HepG2 (cell line): Measurements from ENCODE around the gene HOXC11.

Experiments
- ATF3 ChIP-seq: sonication (generic); formaldehyde crosslinking; IDR thresholded peaks from 2 replicates; pipeline ENCODE4 v1.4.0; 2020; ENCODE audit warnings: missing genetic modification reagents
- CTCF ChIP-seq: sonication (generic); formaldehyde crosslinking; IDR thresholded peaks from 2 replicates; pipeline ENCODE4 v1.5.0; 2020; ENCODE audit warnings: mild to moderate bottlenecking, missing genetic modification reagents, moderate library complexity
- MAFK ChIP-seq, 2 experiments: IDR thresholded peaks in 1 of 2; conservative IDR thresholded peaks in 1 of 2; 2 replicates each; pipeline ENCODE4 v1.6.1; 2011; ENCODE audit warnings: improper control_type of control experiment in 2 of 2, low read length in 2 of 2
- PCBP2 ChIP-seq: fragments of 200-400 bp; formaldehyde crosslinking; optimal IDR thresholded peaks from 2 replicates; pipeline ENCODE3; 2018; ENCODE audit warnings: low read length, low read depth; ENCODE audit not compliant: poor library complexity, severe bottlenecking
- RNF2 ChIP-seq: fragments of 450-650 bp; conservative IDR thresholded peaks from 2 replicates; pipeline ENCODE4 v1.6.1; 2016; ENCODE audit warnings: low read depth
- USF2 ChIP-seq, 2 experiments: sonication (generic) in 1 of 2; formaldehyde crosslinking in 1 of 2; IDR thresholded peaks; 2 replicates each; pipeline versions ENCODE4 v1.5.1 to v1.6.1; 2011 to 2020; ENCODE audit warnings: borderline replicate concordance in 1 of 2, low read depth in 1 of 2, low read length in 1 of 2, mild to moderate bottlenecking in 1 of 2, missing genetic modification reagents in 1 of 2, moderate library complexity in 1 of 2
- ZNF510 ChIP-seq: sonication (generic); formaldehyde crosslinking; IDR thresholded peaks from 2 replicates; pipeline ENCODE4 v1.4.0; 2020; ENCODE audit warnings: low read depth, mild to moderate bottlenecking, missing genetic modification reagents
- TF ChIP-seq, protein P1 (sequence below): IDR thresholded peaks from 2 replicates; pipeline ENCODE4 v1.6.1; 2016; ENCODE audit warnings: low read depth

DNA sequence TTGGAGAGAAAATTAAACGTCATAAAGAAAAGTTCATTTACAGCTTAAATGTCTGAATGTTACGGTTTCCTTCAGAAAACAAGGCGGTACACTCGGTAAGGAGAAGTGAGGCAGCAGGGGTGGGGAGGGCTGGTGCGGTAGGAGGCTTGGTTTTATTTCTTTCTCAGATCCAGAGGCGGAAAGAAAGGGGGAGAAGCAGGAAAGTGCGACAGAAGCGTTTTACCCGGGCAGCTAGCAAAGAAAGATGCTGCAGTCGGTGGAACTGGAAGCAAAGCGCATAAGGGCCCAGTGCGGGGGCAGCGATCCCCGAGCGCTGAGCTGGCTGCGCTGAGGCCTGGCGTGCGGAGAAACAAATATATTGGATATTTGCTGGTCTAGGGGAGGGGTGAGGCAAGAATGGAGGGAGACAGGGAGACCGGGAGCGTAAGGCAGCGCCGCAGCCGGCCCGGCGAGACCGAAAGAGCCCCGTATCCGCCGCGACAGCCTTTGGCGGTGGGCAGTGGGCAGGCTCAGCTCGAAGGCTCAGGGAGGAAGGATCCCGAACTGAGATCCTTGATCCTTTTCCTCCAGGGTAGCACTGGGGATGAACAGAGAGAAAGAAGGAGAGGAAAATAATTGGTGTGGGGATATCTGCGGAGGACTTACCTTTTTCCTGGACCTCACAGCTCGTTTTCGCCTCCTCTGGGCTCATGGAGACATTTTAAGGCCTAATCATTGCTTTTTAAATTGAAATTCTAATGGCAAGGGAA lies 6.4 kb upstream of the HOXC11 start:
- TF ChIP-seq CTCF (CRISPR knock-in tag) (no peak), PCBP2 (no peak), ZNF510 (CRISPR knock-in tag) (no peak), RNF2 (no peak), USF2 (IDR thresholded peaks at IDR 0.05; ENCODE audit: low read depth, low read length) (no peak), USF2 (CRISPR knock-in tag; IDR thresholded peaks at IDR 0.05; ENCODE audit: borderline replicate concordance) (no peak), MAFK (conservative IDR thresholded peaks at IDR 0.05 in 1 of 2, IDR thresholded peaks at IDR 0.05 in 1 of 2; ENCODE audit: low read length in 2 of 2) (no peak), ATF3 (CRISPR knock-in tag) (no peak)
- TF ChIP-seq, protein P1, sequence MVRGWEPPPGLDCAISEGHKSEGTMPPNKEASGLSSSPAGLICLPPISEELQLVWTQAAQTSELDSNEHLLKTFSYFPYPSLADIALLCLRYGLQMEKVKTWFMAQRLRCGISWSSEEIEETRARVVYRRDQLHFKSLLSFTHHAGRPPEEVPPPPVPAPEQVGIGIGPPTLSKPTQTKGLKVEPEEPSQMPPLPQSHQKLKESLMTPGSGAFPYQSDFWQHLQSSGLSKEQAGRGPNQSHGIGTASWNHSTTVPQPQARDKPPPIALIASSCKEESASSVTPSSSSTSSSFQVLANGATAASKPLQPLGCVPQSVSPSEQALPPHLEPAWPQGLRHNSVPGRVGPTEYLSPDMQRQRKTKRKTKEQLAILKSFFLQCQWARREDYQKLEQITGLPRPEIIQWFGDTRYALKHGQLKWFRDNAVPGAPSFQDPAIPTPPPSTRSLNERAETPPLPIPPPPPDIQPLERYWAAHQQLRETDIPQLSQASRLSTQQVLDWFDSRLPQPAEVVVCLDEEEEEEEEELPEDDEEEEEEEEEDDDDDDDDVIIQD (CRISPR knock-in tag): no peak
